SK-N-SH (cell line): Measurements from ENCODE around the gene FBXO45. TPM values are rescaled to one million over a fixed set of nuclear protein-coding genes. Genes with fewer than 3 reads are reported as not detected.

Source experiments
- CTCF ChIA-PET: fragments of 300-600, 350-600 bp; formaldehyde crosslinking; extraction: SDS; loops from one replicate; lab custom pipeline; 2021; lab: Yijun Ruan, JAX
- POLR2A ChIA-PET: fragments of 350-600 bp; sonication (Branson Sonifier 250); formaldehyde crosslinking; extraction: SDS; loops from one replicate; lab custom pipeline; 2020; ENCODE audit warnings: antibody characterized with exemption, inconsistent platforms; lab: Yijun Ruan, JAX
- DNase-seq: peaks from one replicate; pipeline ENCODE4 v3.0.0; 2012
- H2AFZ ChIP-seq: fragments of 200-600 bp; sonication (generic); 2 replicates; pipeline ENCODE4 v1.8.1; 2016; ENCODE audit warnings: antibody characterized with exemption, mild to moderate bottlenecking, low read depth
- H3F3A ChIP-seq: fragments of 200-600 bp; sonication (generic); replicated peaks from 2 replicates; pipeline ENCODE3; 2016; ENCODE audit warnings: antibody characterized with exemption, mild to moderate bottlenecking; ENCODE audit not compliant: insufficient read depth
- H3K27ac ChIP-seq, 2 experiments: fragments of 200-500 bp in 1 of 2; fragments of 200-600 bp in 1 of 2; sonication (Bioruptor generic) in 1 of 2; sonication (generic), shearing (Covaris generic) in 1 of 2; 2 replicates each; pipeline versions ENCODE4 v1.5.1 to v1.6.1; 2014 to 2016; ENCODE audit warnings: low read depth in 2 of 2, inconsistent platforms in 1 of 2, low read length in 1 of 2, mild to moderate bottlenecking in 1 of 2, mixed read lengths in 1 of 2
- H3K27me3 ChIP-seq: fragments of 200-600 bp; sonication (generic), shearing (Covaris generic); 2 replicates; pipeline ENCODE4 v1.6.1; 2016; ENCODE audit warnings: mixed run types; ENCODE audit not compliant: insufficient read depth
- H3K36me3 ChIP-seq, 2 experiments: fragments of 200-500 bp in 1 of 2; fragments of 200-600 bp in 1 of 2; sonication (Bioruptor generic) in 1 of 2; sonication (generic) in 1 of 2; replicated peaks in 1 of 2; 2 replicates each; pipeline versions ENCODE3 to v1.5.1; 2014 to 2016; ENCODE audit warnings: low read length in 1 of 2, mild to moderate bottlenecking in 1 of 2; ENCODE audit not compliant: insufficient read depth in 2 of 2, control insufficient read depth in 1 of 2
- H3K4me1 ChIP-seq, 2 experiments: fragments of 200-500 bp in 1 of 2; fragments of 200-600 bp in 1 of 2; sonication (Bioruptor generic) in 1 of 2; sonication (generic), shearing (Covaris generic) in 1 of 2; 2 replicates each; pipeline versions ENCODE4 v1.5.1 to v1.6.1; 2014 to 2016; ENCODE audit warnings: low read depth in 1 of 2, low read length in 1 of 2, mixed run types in 1 of 2; ENCODE audit not compliant: insufficient read depth in 2 of 2, control insufficient read depth in 1 of 2
- H3K4me2 ChIP-seq: fragments of 200-600 bp; sonication (generic), shearing (Covaris generic); 2 replicates; pipeline ENCODE4 v1.6.1; 2017; ENCODE audit warnings: mixed run types
- H3K4me3 ChIP-seq, 2 experiments: fragments of 200-500 bp in 1 of 2; fragments of 200-600 bp in 1 of 2; sonication (Bioruptor generic) in 1 of 2; sonication (generic), shearing (Covaris generic) in 1 of 2; 2 replicates each; pipeline versions ENCODE4 v1.5.1 to v1.8.1; 2014 to 2016; ENCODE audit warnings: low read depth in 2 of 2, inconsistent platforms in 1 of 2, low read length in 1 of 2, mild to moderate bottlenecking in 1 of 2, mixed read lengths in 1 of 2, moderate library complexity in 1 of 2
- H3K79me2 ChIP-seq: fragments of 200-600 bp; sonication (generic); 2 replicates; pipeline ENCODE4 v1.8.1; 2017; ENCODE audit warnings: mild to moderate bottlenecking; ENCODE audit not compliant: insufficient read depth
- H3K9ac ChIP-seq: fragments of 200-600 bp; sonication (generic); 2 replicates; pipeline ENCODE4 v1.6.1; 2017; ENCODE audit warnings: mixed run types
- H3K9me2 ChIP-seq: fragments of 200-600 bp; sonication (generic); 2 replicates; pipeline ENCODE4 v1.6.1; 2017; ENCODE audit warnings: mixed run types
- H3K9me3 ChIP-seq: fragments of 200-600 bp; sonication (generic); 2 replicates; pipeline ENCODE4 v1.6.1; 2017; ENCODE audit warnings: mixed run types, mild to moderate bottlenecking, moderate library complexity
- H4K20me1 ChIP-seq: fragments of 200-600 bp; sonication (generic); 2 replicates; pipeline ENCODE4 v1.6.1; 2017; ENCODE audit warnings: mild to moderate bottlenecking, mixed run types; ENCODE audit not compliant: insufficient read depth
- CHD2 ChIP-seq: fragments of 150-350 bp; IDR thresholded peaks from 2 replicates; pipeline ENCODE4 v1.6.1; 2018; ENCODE audit warnings: low read length; ENCODE audit not compliant: partially characterized antibody
- ELF1 ChIP-seq: IDR thresholded peaks from 2 replicates; pipeline ENCODE4 v1.4.0; 2012
- EP300 ChIP-seq, 2 experiments: IDR thresholded peaks; 2 replicates each; pipeline versions ENCODE4 v1.4.0 to v1.6.1; 2012; ENCODE audit warnings: borderline replicate concordance in 1 of 2, low read depth in 1 of 2, low read length in 1 of 2
- FOSL2 ChIP-seq: IDR thresholded peaks from 2 replicates; pipeline ENCODE4 v1.4.0; 2012; ENCODE audit warnings: low read depth, mild to moderate bottlenecking, moderate library complexity, borderline replicate concordance
- GABPA ChIP-seq: IDR thresholded peaks from 2 replicates; pipeline ENCODE4 v1.4.0; 2012; ENCODE audit warnings: low read depth, mild to moderate bottlenecking
- MXI1 ChIP-seq: IDR thresholded peaks from 2 replicates; pipeline ENCODE4 v1.6.1; 2012; ENCODE audit warnings: mild to moderate bottlenecking, low read depth, low read length, improper control_type of control experiment
- NRF1 ChIP-seq: IDR thresholded peaks from 2 replicates; pipeline ENCODE4 v1.6.1; 2012; ENCODE audit warnings: low read depth, mild to moderate bottlenecking, low read length
- POLR2AphosphoS5 ChIP-seq: IDR thresholded peaks from 2 replicates; pipeline ENCODE4 v1.6.1; 2012; ENCODE audit warnings: low read depth, low read length
- RAD21 ChIP-seq: IDR thresholded peaks from 2 replicates; pipeline ENCODE4 v1.6.1; 2012; ENCODE audit warnings: mild to moderate bottlenecking, low read length
- TAF1 ChIP-seq: IDR thresholded peaks from 2 replicates; pipeline ENCODE4 v1.6.1; 2012; ENCODE audit warnings: low read depth, mild to moderate bottlenecking, low read length, moderate library complexity, borderline replicate concordance
- WGBS: methylation state at CpG from one replicate; pipeline ENCODE4 v1.1.6; 2017; ENCODE audit warnings: low lambda C conversion rate; 5-methylcytosine and 5-hydroxymethylcytosine counted together
- polyA plus RNA-seq, 3 experiments: library from polyadenylated mRNA; depleted of rRNA; stranded (reverse); fragments of >200 nt; gene quantifications; 2 replicates each; pipeline ENCODE4 v1.2.3, GENCODE V29; 2012
- TF ChIP-seq, protein P1 (sequence below): fragments of 200-600 bp; sonication (generic); IDR thresholded peaks from 2 replicates; pipeline ENCODE4 v1.6.1; 2017; ENCODE audit warnings: antibody characterized with exemption, mild to moderate bottlenecking, moderate library complexity
- TF ChIP-seq, protein P2 (sequence below): fragments of 150-350 bp; IDR thresholded peaks from 2 replicates; pipeline ENCODE4 v1.6.1; 2017; ENCODE audit warnings: antibody characterized with exemption, low read length, low read depth, borderline replicate concordance
- TF ChIP-seq, protein P3 (sequence below): IDR thresholded peaks from 2 replicates; pipeline ENCODE4 v1.4.0; 2012; ENCODE audit warnings: low read depth, borderline replicate concordance
- TF ChIP-seq, protein P4 (sequence below): IDR thresholded peaks from 2 replicates; pipeline ENCODE4 v1.6.1; 2012; ENCODE audit warnings: mild to moderate bottlenecking, low read depth, low read length, moderate library complexity
- TF ChIP-seq, protein P5 (sequence below): IDR thresholded peaks from 2 replicates; pipeline ENCODE4 v1.4.0; 2012; ENCODE audit warnings: low read depth

Gene FBXO45
- polyA plus RNA-seq, 1 of the 3 experiments (the other 2 are of a cell fraction): 3.2 TPM

DNA sequence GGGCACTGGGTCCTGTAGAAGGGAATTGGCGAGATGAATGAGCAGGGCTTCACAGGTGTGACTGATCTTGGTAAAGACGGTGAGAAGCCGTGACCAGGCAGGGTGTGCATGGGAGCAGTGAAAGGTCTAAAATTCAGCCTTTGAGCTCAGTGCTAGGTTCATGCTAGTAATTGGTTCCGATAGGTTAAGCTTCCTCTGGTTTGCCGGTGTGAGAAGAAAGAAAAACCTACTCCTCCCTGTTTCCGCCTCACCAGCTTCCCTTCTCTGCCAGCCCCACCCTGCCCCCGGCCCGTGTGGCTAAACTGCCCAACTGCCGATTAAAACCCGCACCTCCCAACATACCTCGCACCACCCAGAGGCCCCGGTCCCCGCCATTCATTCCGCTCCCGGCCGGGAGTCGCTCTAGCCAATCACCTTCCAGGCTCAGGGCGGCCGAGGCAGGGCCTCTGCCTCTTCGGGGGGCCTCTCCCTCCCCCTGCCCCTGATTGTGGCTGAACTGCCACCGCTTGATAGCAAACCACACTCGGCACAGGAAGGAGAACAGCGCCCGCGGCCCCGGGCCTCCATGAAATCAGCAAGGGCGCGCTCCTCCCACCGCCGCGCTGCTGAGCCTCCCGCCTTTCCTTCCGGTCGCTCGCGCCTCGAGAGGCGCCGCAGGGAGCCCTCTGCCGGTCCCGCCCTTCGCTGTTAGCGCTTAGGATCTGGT is 63.7 kb downstream of the FBXO45 start (continued):
- TF ChIP-seq, protein P1, sequence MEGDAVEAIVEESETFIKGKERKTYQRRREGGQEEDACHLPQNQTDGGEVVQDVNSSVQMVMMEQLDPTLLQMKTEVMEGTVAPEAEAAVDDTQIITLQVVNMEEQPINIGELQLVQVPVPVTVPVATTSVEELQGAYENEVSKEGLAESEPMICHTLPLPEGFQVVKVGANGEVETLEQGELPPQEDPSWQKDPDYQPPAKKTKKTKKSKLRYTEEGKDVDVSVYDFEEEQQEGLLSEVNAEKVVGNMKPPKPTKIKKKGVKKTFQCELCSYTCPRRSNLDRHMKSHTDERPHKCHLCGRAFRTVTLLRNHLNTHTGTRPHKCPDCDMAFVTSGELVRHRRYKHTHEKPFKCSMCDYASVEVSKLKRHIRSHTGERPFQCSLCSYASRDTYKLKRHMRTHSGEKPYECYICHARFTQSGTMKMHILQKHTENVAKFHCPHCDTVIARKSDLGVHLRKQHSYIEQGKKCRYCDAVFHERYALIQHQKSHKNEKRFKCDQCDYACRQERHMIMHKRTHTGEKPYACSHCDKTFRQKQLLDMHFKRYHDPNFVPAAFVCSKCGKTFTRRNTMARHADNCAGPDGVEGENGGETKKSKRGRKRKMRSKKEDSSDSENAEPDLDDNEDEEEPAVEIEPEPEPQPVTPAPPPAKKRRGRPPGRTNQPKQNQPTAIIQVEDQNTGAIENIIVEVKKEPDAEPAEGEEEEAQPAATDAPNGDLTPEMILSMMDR: peak; percentile 26
- TF ChIP-seq MXI1 (peak; percentile 26; the same call in 1 of the 2 replicates), EP300 (IDR thresholded peaks at IDR 0.05; ENCODE audit: borderline replicate concordance in 1 of 2, low read depth in 1 of 2, low read length in 1 of 2) (peak in 1 of 2 experiments; percentile 11; a peak in 1 of 4 replicates), NRF1 (no peak), GABPA (peak; percentile 58), ELF1 (no peak), RAD21 (peak; percentile 21; the same call in 1 of the 2 replicates), TAF1 (peak; percentile 46; the same call in 1 of the 2 replicates), POLR2AphosphoS5 (peak; percentile 80), CHD2 (peak; percentile 43)

DNA sequence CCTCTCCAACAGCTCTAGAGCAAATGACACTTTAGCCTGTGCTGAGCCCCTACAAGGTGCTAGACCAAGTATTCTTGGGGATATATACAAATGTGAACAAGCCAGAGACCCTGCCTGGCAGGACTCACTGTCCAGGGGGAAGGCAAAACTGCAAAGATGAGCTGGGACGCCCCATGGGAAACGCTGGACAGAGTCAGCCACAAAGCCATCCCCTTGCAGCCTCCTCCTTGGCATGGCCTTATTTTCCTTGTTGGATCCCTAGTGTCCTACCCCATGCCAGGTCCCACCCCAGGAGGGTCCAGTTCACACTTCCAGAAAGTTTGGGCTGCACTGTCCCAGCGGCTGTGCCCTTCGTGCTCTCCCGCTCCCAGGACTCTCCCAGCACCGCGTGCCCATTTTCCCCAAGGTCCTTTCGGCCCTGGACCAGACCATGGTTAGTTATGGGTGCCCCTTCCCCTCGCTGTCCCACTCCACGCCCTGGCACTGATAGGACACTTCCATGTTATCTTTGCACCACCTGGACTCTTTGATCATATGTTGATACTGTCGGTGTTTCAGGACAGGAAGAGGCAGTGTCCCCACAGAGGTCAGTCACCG is 65.2 kb downstream of the FBXO45 start:
- H3K4me1 ChIP-seq: peaks cover 0 to 7% of the 10 kb centered on the region in 2 experiments; a peak in 1 of 4 replicates
- no peaks in the 10 kb centered on the region for H3K9me3 ChIP-seq
- no peaks in the 10 kb centered on the region for H3K36me3 ChIP-seq
- TF ChIP-seq, protein P2, sequence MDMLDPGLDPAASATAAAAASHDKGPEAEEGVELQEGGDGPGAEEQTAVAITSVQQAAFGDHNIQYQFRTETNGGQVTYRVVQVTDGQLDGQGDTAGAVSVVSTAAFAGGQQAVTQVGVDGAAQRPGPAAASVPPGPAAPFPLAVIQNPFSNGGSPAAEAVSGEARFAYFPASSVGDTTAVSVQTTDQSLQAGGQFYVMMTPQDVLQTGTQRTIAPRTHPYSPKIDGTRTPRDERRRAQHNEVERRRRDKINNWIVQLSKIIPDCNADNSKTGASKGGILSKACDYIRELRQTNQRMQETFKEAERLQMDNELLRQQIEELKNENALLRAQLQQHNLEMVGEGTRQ: no peak
- TF ChIP-seq FOSL2: no peak
- TF ChIP-seq POLR2AphosphoS5: no peak
- TF ChIP-seq, protein P3, sequence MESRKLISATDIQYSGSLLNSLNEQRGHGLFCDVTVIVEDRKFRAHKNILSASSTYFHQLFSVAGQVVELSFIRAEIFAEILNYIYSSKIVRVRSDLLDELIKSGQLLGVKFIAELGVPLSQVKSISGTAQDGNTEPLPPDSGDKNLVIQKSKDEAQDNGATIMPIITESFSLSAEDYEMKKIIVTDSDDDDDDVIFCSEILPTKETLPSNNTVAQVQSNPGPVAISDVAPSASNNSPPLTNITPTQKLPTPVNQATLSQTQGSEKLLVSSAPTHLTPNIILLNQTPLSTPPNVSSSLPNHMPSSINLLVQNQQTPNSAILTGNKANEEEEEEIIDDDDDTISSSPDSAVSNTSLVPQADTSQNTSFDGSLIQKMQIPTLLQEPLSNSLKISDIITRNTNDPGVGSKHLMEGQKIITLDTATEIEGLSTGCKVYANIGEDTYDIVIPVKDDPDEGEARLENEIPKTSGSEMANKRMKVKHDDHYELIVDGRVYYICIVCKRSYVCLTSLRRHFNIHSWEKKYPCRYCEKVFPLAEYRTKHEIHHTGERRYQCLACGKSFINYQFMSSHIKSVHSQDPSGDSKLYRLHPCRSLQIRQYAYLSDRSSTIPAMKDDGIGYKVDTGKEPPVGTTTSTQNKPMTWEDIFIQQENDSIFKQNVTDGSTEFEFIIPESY: no peak
- TF ChIP-seq, protein P4, sequence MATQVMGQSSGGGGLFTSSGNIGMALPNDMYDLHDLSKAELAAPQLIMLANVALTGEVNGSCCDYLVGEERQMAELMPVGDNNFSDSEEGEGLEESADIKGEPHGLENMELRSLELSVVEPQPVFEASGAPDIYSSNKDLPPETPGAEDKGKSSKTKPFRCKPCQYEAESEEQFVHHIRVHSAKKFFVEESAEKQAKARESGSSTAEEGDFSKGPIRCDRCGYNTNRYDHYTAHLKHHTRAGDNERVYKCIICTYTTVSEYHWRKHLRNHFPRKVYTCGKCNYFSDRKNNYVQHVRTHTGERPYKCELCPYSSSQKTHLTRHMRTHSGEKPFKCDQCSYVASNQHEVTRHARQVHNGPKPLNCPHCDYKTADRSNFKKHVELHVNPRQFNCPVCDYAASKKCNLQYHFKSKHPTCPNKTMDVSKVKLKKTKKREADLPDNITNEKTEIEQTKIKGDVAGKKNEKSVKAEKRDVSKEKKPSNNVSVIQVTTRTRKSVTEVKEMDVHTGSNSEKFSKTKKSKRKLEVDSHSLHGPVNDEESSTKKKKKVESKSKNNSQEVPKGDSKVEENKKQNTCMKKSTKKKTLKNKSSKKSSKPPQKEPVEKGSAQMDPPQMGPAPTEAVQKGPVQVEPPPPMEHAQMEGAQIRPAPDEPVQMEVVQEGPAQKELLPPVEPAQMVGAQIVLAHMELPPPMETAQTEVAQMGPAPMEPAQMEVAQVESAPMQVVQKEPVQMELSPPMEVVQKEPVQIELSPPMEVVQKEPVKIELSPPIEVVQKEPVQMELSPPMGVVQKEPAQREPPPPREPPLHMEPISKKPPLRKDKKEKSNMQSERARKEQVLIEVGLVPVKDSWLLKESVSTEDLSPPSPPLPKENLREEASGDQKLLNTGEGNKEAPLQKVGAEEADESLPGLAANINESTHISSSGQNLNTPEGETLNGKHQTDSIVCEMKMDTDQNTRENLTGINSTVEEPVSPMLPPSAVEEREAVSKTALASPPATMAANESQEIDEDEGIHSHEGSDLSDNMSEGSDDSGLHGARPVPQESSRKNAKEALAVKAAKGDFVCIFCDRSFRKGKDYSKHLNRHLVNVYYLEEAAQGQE: no peak
- no peak for TF ChIP-seq GABPA
- TF ChIP-seq, protein P5, sequence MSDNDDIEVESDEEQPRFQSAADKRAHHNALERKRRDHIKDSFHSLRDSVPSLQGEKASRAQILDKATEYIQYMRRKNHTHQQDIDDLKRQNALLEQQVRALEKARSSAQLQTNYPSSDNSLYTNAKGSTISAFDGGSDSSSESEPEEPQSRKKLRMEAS: no peak
- TF ChIP-seq, all 33 proteins: peak for 0
- no peak overlapping the region for H3K4me3 ChIP-seq
- H2AFZ ChIP-seq: no peak overlapping the region
- no peaks in the 10 kb centered on the region for H4K20me1 ChIP-seq
- peaks cover 6% of the 10 kb centered on the region; the same call in 1 of the 2 replicates for H3K27me3 ChIP-seq
- WGBS: 94% methylated on average over 10 of the region's 12 CpGs
- H3K27ac ChIP-seq: no peak overlapping the region
- no peak overlapping the region for H3K4me2 ChIP-seq
- H3K9me2 ChIP-seq: no peaks in the 10 kb centered on the region
- peaks cover 8% of the 10 kb centered on the region for H3F3A ChIP-seq
- no peaks in the 10 kb centered on the region for H3K79me2 ChIP-seq
- ChIA-PET POLR2A (no interaction called here), CTCF (interaction anchor here (1.1 kb wide), 1 partner anchor 24 kb away, joined by 3 read pairs; no protein-coding TSS in a partner anchor)
- H3K9ac ChIP-seq: no peak overlapping the region
- DNase-seq: no peak
